Lung (tissue), 12 donors: ENCODE results near the gene MYBPC2. TPM values are rescaled to one million over a fixed set of nuclear protein-coding genes. Genes with fewer than 3 reads are reported as not detected.
"Not testable (repeated sequence)": the region's sequence is repeated elsewhere in the genome, so short reads cannot be mapped to it uniquely, and the experiment has no call there.

Experiments used
- ATAC-seq: fragments of 200-7000 bp; cut with Tn5 transposase; one replicate; pipeline ENCODE4 v1.9.1; 2020; ENCODE audit warnings: moderate number of reproducible peaks; ENCODE audit not compliant: insufficient read depth, low FRiP score
- DNase-seq, 3 donors: peaks; one replicate each; pipeline ENCODE4 v3.0.0-alpha.2; 2013 to 2017
- H3K27ac ChIP-seq, 2 donors: one replicate each; pipeline ENCODE4 v1.5.1; 2013; ENCODE audit warnings: mild to moderate bottlenecking in 2 of 2, moderate library complexity in 2 of 2, control low read depth in 1 of 2, inconsistent platforms in 1 of 2, low read depth in 1 of 2, low read length in 1 of 2
- H3K27me3 ChIP-seq, 3 donors: one replicate each; pipeline ENCODE4 v1.5.1; 2013; ENCODE audit warnings: low read length in 2 of 3; ENCODE audit not compliant: control insufficient read depth in 3 of 3, insufficient read depth in 3 of 3
- H3K36me3 ChIP-seq, 4 donors: one replicate each; pipeline ENCODE4 v1.5.1; 2013; ENCODE audit warnings: low read length in 4 of 4, mild to moderate bottlenecking in 1 of 4, moderate library complexity in 1 of 4; ENCODE audit not compliant: control insufficient read depth in 4 of 4, insufficient read depth in 4 of 4
- H3K4me1 ChIP-seq, 5 donors: one replicate each; pipeline ENCODE4 v1.5.1; 2013; ENCODE audit warnings: low read length in 5 of 5, mild to moderate bottlenecking in 2 of 5, moderate library complexity in 1 of 5; ENCODE audit not compliant: control insufficient read depth in 5 of 5, insufficient read depth in 5 of 5
- H3K4me3 ChIP-seq: one replicate; pipeline ENCODE4 v1.5.1; 2013; ENCODE audit warnings: mild to moderate bottlenecking, control low read depth, moderate library complexity
- H3K9ac ChIP-seq, 2 donors: one replicate each; pipeline ENCODE4 v1.5.1; 2013; ENCODE audit warnings: low read length in 2 of 2, control low read depth in 1 of 2; ENCODE audit not compliant: insufficient read depth in 1 of 2
- H3K9me3 ChIP-seq, 4 donors: one replicate each; pipeline ENCODE4 v1.5.1; 2013; ENCODE audit warnings: low read length in 3 of 4, mild to moderate bottlenecking in 1 of 4, moderate library complexity in 1 of 4; ENCODE audit not compliant: control insufficient read depth in 4 of 4, insufficient read depth in 3 of 4
- WGBS, 2 donors: extraction: QIAGEN DNeasy Blood & Tissue Kit; methylation state at CpG; one replicate each; pipeline ENCODE4 v1.1.7; 2013; 5-methylcytosine and 5-hydroxymethylcytosine counted together
- polyA plus RNA-seq, 2 donors: library from polyadenylated mRNA; stranded (reverse); fragments of 200-250 nt; gene quantifications; one replicate each; pipeline ENCODE4 v1.2.1, GENCODE V29; 2013
- total RNA-seq, 2 donors: library from RNA; depleted of rRNA in 1 of 2; stranded (reverse); fragments of >200 nt in 1 of 2; gene quantifications; one replicate each; pipeline ENCODE4 v1.2.1, GENCODE V29; 2014 to 2021
- TF ChIP-seq, protein P1 (sequence below): IDR thresholded peaks from 2 replicates; pipeline ENCODE4 v1.5.1; 2012; ENCODE audit warnings: mild to moderate bottlenecking; ENCODE audit errors: control extremely low read depth, extremely low read depth
- donor health status: control.
- donor health status: control.
- donor health status: Bipolar disorder and iron deficiency.
- donor health status: healthy.
- donor health status: DM: yes; HTN: yes; CAD: no.

Gene MYBPC2
- total and polyA plus RNA-seq, 4 donors, result 0.04 to 0.91 (median 0.38) TPM

DNA sequence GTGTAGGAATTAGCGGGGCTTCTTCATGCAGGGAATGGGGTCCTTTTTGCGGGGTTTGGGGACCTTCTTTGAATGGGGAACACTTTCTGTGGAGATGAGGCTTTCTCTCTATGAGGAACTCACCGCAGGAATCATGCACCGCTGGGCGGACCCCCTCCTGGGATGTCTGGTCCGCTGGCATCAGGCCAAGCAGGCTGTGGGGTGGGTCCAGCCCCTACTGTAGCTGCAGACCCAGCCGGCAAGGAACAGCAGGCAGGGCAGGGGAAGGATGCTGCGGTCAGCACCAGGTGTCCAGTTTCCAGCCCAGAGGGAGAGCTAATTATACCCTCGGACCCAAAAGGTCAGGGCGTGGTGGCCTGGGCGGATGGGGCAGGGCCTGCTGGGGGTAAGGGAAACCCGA, 1.8 kb downstream of the MYBPC2 start:
- TF ChIP-seq, protein P1, sequence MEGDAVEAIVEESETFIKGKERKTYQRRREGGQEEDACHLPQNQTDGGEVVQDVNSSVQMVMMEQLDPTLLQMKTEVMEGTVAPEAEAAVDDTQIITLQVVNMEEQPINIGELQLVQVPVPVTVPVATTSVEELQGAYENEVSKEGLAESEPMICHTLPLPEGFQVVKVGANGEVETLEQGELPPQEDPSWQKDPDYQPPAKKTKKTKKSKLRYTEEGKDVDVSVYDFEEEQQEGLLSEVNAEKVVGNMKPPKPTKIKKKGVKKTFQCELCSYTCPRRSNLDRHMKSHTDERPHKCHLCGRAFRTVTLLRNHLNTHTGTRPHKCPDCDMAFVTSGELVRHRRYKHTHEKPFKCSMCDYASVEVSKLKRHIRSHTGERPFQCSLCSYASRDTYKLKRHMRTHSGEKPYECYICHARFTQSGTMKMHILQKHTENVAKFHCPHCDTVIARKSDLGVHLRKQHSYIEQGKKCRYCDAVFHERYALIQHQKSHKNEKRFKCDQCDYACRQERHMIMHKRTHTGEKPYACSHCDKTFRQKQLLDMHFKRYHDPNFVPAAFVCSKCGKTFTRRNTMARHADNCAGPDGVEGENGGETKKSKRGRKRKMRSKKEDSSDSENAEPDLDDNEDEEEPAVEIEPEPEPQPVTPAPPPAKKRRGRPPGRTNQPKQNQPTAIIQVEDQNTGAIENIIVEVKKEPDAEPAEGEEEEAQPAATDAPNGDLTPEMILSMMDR, result no peak
- Histone ChIP-seq H3K27ac (no peak overlapping the region), H3K9me3 (no peaks in the 10 kb centered on the region), H3K9ac (no peak overlapping the region), H3K4me1 (peaks cover 0 to 16% (median 0%) of the 10 kb centered on the region in 5 donors), H3K27me3 (peaks cover 0 to 5% (median 0%) of the 10 kb centered on the region in 3 donors), H3K36me3 (no peaks in the 10 kb centered on the region), H3K4me3 (no peak overlapping the region)
- ATAC-seq (no peak), DNase-seq (no peak)
- 47 to 55% methylated on average over 12 of the region's 12 CpGs for WGBS, 2 donors

DNA sequence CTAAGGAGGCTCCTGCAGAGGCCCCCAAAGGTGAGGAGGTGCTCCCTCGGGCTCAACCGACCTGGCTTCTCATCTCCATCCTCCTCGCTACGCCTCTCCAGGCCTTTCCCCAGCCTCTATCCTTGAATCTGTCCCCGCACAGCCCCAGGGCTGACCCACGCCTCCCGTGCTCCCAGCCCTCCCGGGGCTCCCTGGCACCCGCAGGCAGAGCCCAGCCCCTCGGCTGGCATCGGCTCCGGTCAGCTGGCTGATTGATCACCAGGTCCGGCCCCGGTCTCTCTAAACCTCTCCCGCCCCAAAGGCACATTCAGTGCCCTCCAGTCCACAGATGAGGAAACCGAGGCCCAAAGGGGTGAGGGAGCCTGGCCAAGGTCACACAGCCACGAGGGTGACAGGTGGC, 2.5 kb downstream of the MYBPC2 start:
- Histone ChIP-seq H3K9ac (no peak overlapping the region), H3K36me3 (no peaks in the 10 kb centered on the region), H3K4me1 (peaks cover 0 to 16% (median 0%) of the 10 kb centered on the region in 5 donors), H3K4me3 (no peak overlapping the region), H3K27me3 (peaks cover 0 to 4% (median 0%) of the 10 kb centered on the region in 3 donors), H3K27ac (no peak overlapping the region), H3K9me3 (no peaks in the 10 kb centered on the region)
- 84% methylated on average over 17 of the region's 17 CpGs for WGBS, 2 donors
- DNase-seq (no peak), ATAC-seq (no peak)
- TF ChIP-seq, protein P1, result no peak

- no peaks in the 10 kb centered on the region for H3K36me3 ChIP-seq
- H3K9ac ChIP-seq, result no peak overlapping the region
- DNase-seq, result no peak
- no peak overlapping the region for H3K27ac ChIP-seq
- H3K4me3 ChIP-seq, result no peak overlapping the region
- H3K27me3 ChIP-seq, result peaks cover 0 to 2% (median 0%) of the 10 kb centered on the region in 3 donors
- WGBS, 2 donors, result 73 to 76% methylated on average over 9 to 12 of the region's 12 CpGs
- no peaks in the 10 kb centered on the region for H3K9me3 ChIP-seq
- no peak for ATAC-seq
- TF ChIP-seq, protein P1, result no peak
- H3K4me1 ChIP-seq, result peaks cover 0 to 16% (median 0%) of the 10 kb centered on the region in 5 donors
Observed at GRCh38 chr19:50435627-50436026, 2.9 kb downstream of the MYBPC2 start.

- WGBS, 2 donors, result 89 to 92% methylated on average over 5 of the region's 5 CpGs
- no peak for ATAC-seq
- Histone ChIP-seq H3K36me3 (no peaks in the 10 kb centered on the region), H3K4me3 (no peak overlapping the region), H3K27ac (no peak overlapping the region), H3K27me3 (no peaks in the 10 kb centered on the region), H3K4me1 (peaks cover 0 to under 1% (median 0%) of the 10 kb centered on the region in 5 donors), H3K9ac (no peak overlapping the region), H3K9me3 (no peaks in the 10 kb centered on the region)
- DNase-seq, result no peak
- TF ChIP-seq, protein P1, result no peak
Observed at GRCh38 chr19:50437862-50438449, 5.3 kb downstream of the MYBPC2 start.

DNA sequence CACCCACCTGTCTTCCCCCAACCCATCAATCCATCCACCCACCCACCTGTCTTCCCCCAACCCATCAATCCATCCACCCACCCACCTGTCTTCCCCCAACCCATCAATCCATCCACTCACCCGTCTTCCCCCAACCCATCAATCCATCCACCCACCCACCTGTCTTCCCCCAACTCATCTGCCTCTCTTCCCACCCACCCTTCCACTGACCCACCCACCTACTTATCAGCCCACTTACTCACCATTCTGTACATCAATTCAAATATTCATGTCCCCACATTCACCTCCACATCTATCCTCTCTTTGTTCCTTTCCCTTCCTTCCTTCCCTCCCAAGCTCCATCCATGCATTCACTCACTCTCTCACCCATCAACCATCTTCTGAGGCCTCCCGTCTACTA, 6.4 kb downstream of the MYBPC2 start:
- not testable (repeated sequence) for DNase-seq, H3K27ac ChIP-seq, H3K9me3 ChIP-seq, H3K27me3 ChIP-seq, H3K4me1 ChIP-seq, H3K9ac ChIP-seq, H3K4me3 ChIP-seq, H3K36me3 ChIP-seq, ATAC-seq
- WGBS, 2 donors, result 68 to 94% methylated on average over 2 of the region's 2 CpGs
